Measurements from ENCODE around the gene ZNF70. TPM values are rescaled to one million over a fixed set of nuclear protein-coding genes. Genes with fewer than 3 reads are reported as not detected.

Gene ZNF70
- total RNA-seq, 1 experiment from 2014 or later: 6.5 TPM

- CTCF ChIA-PET: interaction anchor here (0.7 to 1.2 kb wide), 2 partner anchors 129 to 1844 kb away, joined by 3 read pairs; no protein-coding TSS in a partner anchor
- Mint-ChIP-seq H3K4me1 (ENCODE audit: low read depth, unreplicated experiment) (peaks cover 26% of the 10 kb centered on the region), H3K4me3 (ENCODE audit: low read depth, unreplicated experiment) (no peak overlapping the region), H3K27ac (ENCODE audit: unreplicated experiment) (no peak overlapping the region), H3K9me3 (ENCODE audit: low read depth, unreplicated experiment) (no peaks in the 10 kb centered on the region), H3K27me3 (ENCODE audit: unreplicated experiment) (no peaks in the 10 kb centered on the region), H3K36me3 (ENCODE audit: insufficient read depth, unreplicated experiment) (peaks cover 17% of the 10 kb centered on the region)
- no peak for TF ChIP-seq CTCF (IDR thresholded peaks at IDR 0.05; ENCODE audit: unreplicated experiment)
- BruUV-seq (replicated peaks): no TSS peak
- intact Hi-C loops (cut with micrococcal nuclease; ENCODE audit: unreplicated experiment): no loop called here
- DNase-seq: no peak
These were observed 30.1 kb downstream of the ZNF70 start for GRCh38 chr22:23720855-23721254.

GRCh38 chr22:23718371-23719165, 32.3 kb downstream of the ZNF70 start:
- no peak for TF ChIP-seq CTCF (IDR thresholded peaks at IDR 0.05; ENCODE audit: unreplicated experiment)
- no peaks in the 10 kb centered on the region for H3K9me3 Mint-ChIP-seq (ENCODE audit: low read depth, unreplicated experiment)
- DNase-seq: peak; percentile 38
- H3K27me3 Mint-ChIP-seq (ENCODE audit: unreplicated experiment): no peaks in the 10 kb centered on the region
- CTCF ChIA-PET: interaction anchor here (0.6 to 1.1 kb wide), 5 partner anchors 12 to 491 kb away, joined by 3 to 4 read pairs (median 3); partner anchors contain the start of gene CHCHD10
- H3K4me1 Mint-ChIP-seq (ENCODE audit: low read depth, unreplicated experiment): peaks cover 26% of the 10 kb centered on the region
- peaks cover 17% of the 10 kb centered on the region for H3K36me3 Mint-ChIP-seq (ENCODE audit: insufficient read depth, unreplicated experiment)
- no peak overlapping the region for H3K27ac Mint-ChIP-seq (ENCODE audit: unreplicated experiment)
- BruUV-seq (replicated peaks): no TSS peak
- peak overlapping the region; percentile 28 for H3K4me3 Mint-ChIP-seq (ENCODE audit: low read depth, unreplicated experiment)
- intact Hi-C loops (cut with micrococcal nuclease; ENCODE audit: unreplicated experiment): no loop called here

GRCh38 chr22:23716811-23717801, 33.8 kb downstream of the ZNF70 start:
- BruUV-seq (replicated peaks): TSS peak; percentile 27
- TF ChIP-seq CTCF (IDR thresholded peaks at IDR 0.05; ENCODE audit: unreplicated experiment): no peak
- Mint-ChIP-seq H3K27ac (ENCODE audit: unreplicated experiment) (peak overlapping the region; percentile 75), H3K36me3 (ENCODE audit: insufficient read depth, unreplicated experiment) (peaks cover 17% of the 10 kb centered on the region), H3K4me1 (ENCODE audit: low read depth, unreplicated experiment) (peaks cover 12% of the 10 kb centered on the region), H3K27me3 (ENCODE audit: unreplicated experiment) (no peaks in the 10 kb centered on the region), H3K9me3 (ENCODE audit: low read depth, unreplicated experiment) (no peaks in the 10 kb centered on the region), H3K4me3 (ENCODE audit: low read depth, unreplicated experiment) (peak overlapping the region; percentile 79)
- peak; percentile 82 for DNase-seq
- CTCF ChIA-PET: interaction anchor here (1.0 kb wide), 1 partner anchor 133 kb away, joined by 3 read pairs; no protein-coding TSS in a partner anchor
- intact Hi-C loops (cut with micrococcal nuclease; ENCODE audit: unreplicated experiment): no loop called here

- CTCF ChIA-PET: interaction anchor here (1.0 kb wide), 1 partner anchor 134 kb away, joined by 3 read pairs; no protein-coding TSS in a partner anchor
These were observed 35.0 kb downstream of the ZNF70 start for GRCh38 chr22:23715806-23716375.

More at GRCh38 chr22:23715806-23716375, 35.0 kb downstream of the ZNF70 start:
- no peak for DNase-seq
- BruUV-seq (replicated peaks): no TSS peak
- Mint-ChIP-seq H3K4me1 (ENCODE audit: low read depth, unreplicated experiment) (peaks cover 12% of the 10 kb centered on the region), H3K9me3 (ENCODE audit: low read depth, unreplicated experiment) (no peaks in the 10 kb centered on the region), H3K36me3 (ENCODE audit: insufficient read depth, unreplicated experiment) (peaks cover 27% of the 10 kb centered on the region), H3K27me3 (ENCODE audit: unreplicated experiment) (no peaks in the 10 kb centered on the region), H3K4me3 (ENCODE audit: low read depth, unreplicated experiment) (peak overlapping the region; percentile 79), H3K27ac (ENCODE audit: unreplicated experiment) (no peak overlapping the region)
- intact Hi-C loops (cut with micrococcal nuclease; ENCODE audit: unreplicated experiment): no loop called here
- TF ChIP-seq CTCF (IDR thresholded peaks at IDR 0.05; ENCODE audit: unreplicated experiment): no peak
